Measurements from ENCODE around the gene SH3PXD2A. TPM values are rescaled to one million over a fixed set of nuclear protein-coding genes. Genes with fewer than 3 reads are reported as not detected.

The SH3PXD2A gene
- total RNA-seq, 2 experiments from 2014 or later = 6.9 to 7.0 TPM

DNA sequence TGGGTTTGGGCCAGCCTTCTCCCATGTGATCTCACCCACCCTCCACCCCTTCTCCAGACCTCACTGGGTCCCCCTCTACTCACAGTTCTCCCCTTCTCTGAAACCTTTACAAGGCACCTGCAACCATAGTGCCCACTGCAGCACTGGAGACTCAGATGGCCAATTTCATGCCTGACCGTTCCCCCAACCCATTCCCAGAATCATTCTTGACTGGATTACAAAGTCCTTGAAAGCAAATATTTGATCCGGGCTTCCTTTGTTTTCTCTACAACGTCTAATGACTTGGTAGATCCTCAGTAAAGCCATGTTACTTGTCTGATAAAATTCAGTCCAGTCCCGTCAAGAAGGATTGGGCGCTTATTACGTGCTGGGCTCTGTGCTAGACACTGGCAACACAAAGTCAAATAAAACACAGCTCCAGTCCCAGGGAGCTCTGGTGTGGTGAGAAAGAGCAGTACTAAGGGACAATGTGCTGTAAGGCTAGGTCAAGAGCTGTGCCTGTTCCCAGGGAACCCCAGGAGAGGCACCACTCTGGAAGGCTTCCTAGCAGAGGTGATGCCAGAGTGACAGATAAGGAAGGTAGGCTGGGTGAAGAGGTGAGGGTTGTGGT, 36.5 kb downstream of the SH3PXD2A start:
- Mint-ChIP-seq H3K27me3 (peaks cover 29% of the 10 kb centered on the region), H3K9me3 (no peaks in the 10 kb centered on the region), H3K4me3 (no peak overlapping the region), H3K36me3 (ENCODE audit: low read depth) (no peaks in the 10 kb centered on the region), H3K27ac (no peak overlapping the region), H3K4me1 (ENCODE audit: low read depth) (no peaks in the 10 kb centered on the region)
- ATAC-seq (ENCODE audit: poor library complexity) (no peak), DNase-seq (no peak)
- H3K4me3 ChIP-seq (ENCODE audit: low read length) = no peak overlapping the region
- no peaks in the 10 kb centered on the region for H3K9me3 ChIP-seq (ENCODE audit: control insufficient read depth in 1 of 2, insufficient read depth in 1 of 2, low read length in 2 of 2)
- H3K27me3 ChIP-seq (ENCODE audit: control insufficient read depth in 1 of 2, insufficient read depth in 2 of 2, low read length in 2 of 2) = peaks cover 5 to 12% of the 10 kb centered on the region in 2 experiments
- no peak overlapping the region for H3K27ac ChIP-seq (ENCODE audit: low read depth in 1 of 2, low read length in 2 of 2)
- intact Hi-C loops (cut with DNase I, micrococcal nuclease) = no loop called here
- ChIA-PET POLR2A (no interaction called here), CTCF (no interaction called here)
- TF ChIP-seq, protein P1, sequence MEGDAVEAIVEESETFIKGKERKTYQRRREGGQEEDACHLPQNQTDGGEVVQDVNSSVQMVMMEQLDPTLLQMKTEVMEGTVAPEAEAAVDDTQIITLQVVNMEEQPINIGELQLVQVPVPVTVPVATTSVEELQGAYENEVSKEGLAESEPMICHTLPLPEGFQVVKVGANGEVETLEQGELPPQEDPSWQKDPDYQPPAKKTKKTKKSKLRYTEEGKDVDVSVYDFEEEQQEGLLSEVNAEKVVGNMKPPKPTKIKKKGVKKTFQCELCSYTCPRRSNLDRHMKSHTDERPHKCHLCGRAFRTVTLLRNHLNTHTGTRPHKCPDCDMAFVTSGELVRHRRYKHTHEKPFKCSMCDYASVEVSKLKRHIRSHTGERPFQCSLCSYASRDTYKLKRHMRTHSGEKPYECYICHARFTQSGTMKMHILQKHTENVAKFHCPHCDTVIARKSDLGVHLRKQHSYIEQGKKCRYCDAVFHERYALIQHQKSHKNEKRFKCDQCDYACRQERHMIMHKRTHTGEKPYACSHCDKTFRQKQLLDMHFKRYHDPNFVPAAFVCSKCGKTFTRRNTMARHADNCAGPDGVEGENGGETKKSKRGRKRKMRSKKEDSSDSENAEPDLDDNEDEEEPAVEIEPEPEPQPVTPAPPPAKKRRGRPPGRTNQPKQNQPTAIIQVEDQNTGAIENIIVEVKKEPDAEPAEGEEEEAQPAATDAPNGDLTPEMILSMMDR (IDR thresholded peaks at IDR 0.05) = no peak
- no peaks in the 10 kb centered on the region for H3K4me1 ChIP-seq (ENCODE audit: insufficient read depth, low read length)
- H3K36me3 ChIP-seq (ENCODE audit: insufficient read depth, low read length) = no peaks in the 10 kb centered on the region

DNA sequence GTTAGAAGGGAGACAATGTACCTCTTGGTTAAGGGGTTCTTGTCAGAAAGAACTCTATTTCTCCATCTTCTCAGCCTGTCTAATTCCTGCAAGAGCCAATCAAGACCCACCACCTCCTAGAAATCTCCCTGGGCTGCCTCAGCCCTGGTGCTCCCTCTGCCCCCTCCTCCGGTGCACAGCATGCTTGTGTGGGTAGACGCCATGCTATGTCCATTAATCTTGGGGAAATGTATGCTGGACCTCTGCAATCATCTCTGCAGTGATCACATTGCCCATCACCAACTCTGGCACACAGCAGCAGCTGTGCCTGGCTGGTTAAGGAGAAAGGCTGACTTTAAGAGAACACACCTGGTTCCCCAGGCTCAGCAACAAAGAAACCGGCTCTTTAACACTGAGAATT, 37.3 kb downstream of the SH3PXD2A start:
- TF ChIP-seq, protein P1 (IDR thresholded peaks at IDR 0.05) = no peak
- intact Hi-C loops (cut with DNase I, micrococcal nuclease) = no loop called here
- no peak for ATAC-seq (ENCODE audit: poor library complexity)
- H3K4me1 ChIP-seq (ENCODE audit: insufficient read depth, low read length) = no peaks in the 10 kb centered on the region
- peaks cover 5 to 12% of the 10 kb centered on the region in 2 experiments for H3K27me3 ChIP-seq (ENCODE audit: control insufficient read depth in 1 of 2, insufficient read depth in 2 of 2, low read length in 2 of 2)
- CTCF ChIA-PET = no interaction called here
- no peaks in the 10 kb centered on the region for H3K36me3 ChIP-seq (ENCODE audit: insufficient read depth, low read length)
- Mint-ChIP-seq H3K27me3 (peaks cover 29% of the 10 kb centered on the region), H3K36me3 (ENCODE audit: low read depth) (no peaks in the 10 kb centered on the region), H3K9me3 (no peaks in the 10 kb centered on the region), H3K27ac (no peak overlapping the region), H3K4me3 (no peak overlapping the region), H3K4me1 (ENCODE audit: low read depth) (no peaks in the 10 kb centered on the region)
- H3K9me3 ChIP-seq (ENCODE audit: control insufficient read depth in 1 of 2, insufficient read depth in 1 of 2, low read length in 2 of 2) = no peaks in the 10 kb centered on the region
- POLR2A ChIA-PET = no interaction called here
- H3K27ac ChIP-seq (ENCODE audit: low read depth in 1 of 2, low read length in 2 of 2) = no peak overlapping the region
- H3K4me3 ChIP-seq (ENCODE audit: low read length) = no peak overlapping the region
- DNase-seq = no peak

DNA sequence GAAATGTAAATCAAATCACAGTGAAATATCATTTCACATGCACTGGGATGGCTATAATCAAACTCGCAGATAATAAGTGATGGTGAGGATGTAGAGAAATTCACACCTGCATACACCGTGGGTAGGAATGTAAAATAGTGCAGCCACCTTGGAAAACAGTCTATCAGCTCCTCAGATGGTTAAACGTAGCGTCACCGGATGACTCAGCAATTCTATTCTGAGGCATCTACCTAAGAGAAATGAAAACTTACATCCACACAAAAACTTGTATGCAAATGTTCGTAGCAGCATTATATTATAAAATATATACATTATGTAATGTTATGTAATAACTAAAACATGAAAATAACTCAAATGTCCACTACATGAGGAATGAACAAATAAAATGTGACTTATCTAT, 38.9 kb downstream of the SH3PXD2A start:
- no peak for ATAC-seq (ENCODE audit: poor library complexity)
- no peaks in the 10 kb centered on the region for H3K36me3 Mint-ChIP-seq (ENCODE audit: low read depth)
- no peaks in the 10 kb centered on the region for H3K36me3 ChIP-seq (ENCODE audit: insufficient read depth, low read length)
- no peak overlapping the region for H3K4me3 Mint-ChIP-seq
- no peak overlapping the region for H3K27ac Mint-ChIP-seq
- no peak overlapping the region for H3K27ac ChIP-seq (ENCODE audit: low read depth in 1 of 2, low read length in 2 of 2)
- H3K27me3 Mint-ChIP-seq = peaks cover 21% of the 10 kb centered on the region
- no peaks in the 10 kb centered on the region for H3K9me3 ChIP-seq (ENCODE audit: control insufficient read depth in 1 of 2, insufficient read depth in 1 of 2, low read length in 2 of 2)
- H3K4me1 ChIP-seq (ENCODE audit: insufficient read depth, low read length) = no peaks in the 10 kb centered on the region
- intact Hi-C loops (cut with DNase I, micrococcal nuclease) = no loop called here
- no peak for DNase-seq
- H3K27me3 ChIP-seq (ENCODE audit: control insufficient read depth in 1 of 2, insufficient read depth in 2 of 2, low read length in 2 of 2) = peaks cover 5 to 12% of the 10 kb centered on the region in 2 experiments
- H3K4me1 Mint-ChIP-seq (ENCODE audit: low read depth) = no peaks in the 10 kb centered on the region
- TF ChIP-seq, protein P1 (IDR thresholded peaks at IDR 0.05) = no peak
- ChIA-PET CTCF (no interaction called here), POLR2A (no interaction called here)
- H3K4me3 ChIP-seq (ENCODE audit: low read length) = no peak overlapping the region
- no peaks in the 10 kb centered on the region for H3K9me3 Mint-ChIP-seq
